ENCODE measurements around the gene PNCK.
A peak's percentile ranks its signal among the peaks of the same experiment; 100 is the strongest.

Gene PNCK

DNA sequence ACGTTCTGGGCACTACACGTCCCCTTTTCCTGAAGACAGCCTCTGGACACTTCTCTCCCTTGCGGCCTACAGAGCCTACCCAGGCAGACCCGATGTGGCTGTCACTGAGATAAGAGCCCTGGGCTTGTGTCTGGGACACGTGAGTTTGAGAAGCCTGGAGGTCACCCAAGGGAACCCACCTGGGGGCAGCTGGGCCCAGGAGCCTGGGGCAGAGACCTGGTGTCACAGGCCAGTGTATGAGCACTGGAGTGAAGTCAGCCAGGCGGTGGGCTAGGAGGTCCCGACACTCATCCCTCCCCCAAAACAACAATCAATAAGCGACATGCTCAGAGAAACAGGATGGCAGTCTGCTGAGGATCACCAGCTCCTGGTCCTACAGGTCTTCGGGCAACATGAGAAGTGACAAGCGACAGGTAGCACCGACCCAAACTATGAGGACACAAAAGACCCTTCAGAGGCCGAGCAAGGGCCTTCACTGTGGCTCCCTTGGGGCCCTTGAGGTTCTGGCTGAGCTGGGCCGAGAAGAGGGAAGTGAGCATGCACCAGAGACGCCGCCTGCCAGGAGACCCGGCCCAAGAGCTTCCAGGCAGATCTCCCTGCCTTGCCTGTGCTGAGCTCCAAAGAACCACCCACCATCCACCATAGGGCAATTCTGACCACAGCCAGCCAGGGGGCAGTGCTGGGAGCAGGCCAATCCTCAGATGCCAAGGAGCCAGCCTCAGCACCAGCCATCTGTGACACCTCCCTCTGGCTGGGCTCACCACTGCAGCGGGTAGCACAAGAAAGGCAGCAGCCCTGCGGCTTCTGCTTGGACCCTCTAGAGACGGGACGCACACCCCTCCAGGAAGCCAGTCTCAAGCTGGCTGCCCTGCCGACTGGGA, 37.6 kb downstream of the PNCK start:
- H3K4me3 ChIP-seq (ENCODE audit: low read depth, low read length) = no peak overlapping the region
- TF ChIP-seq, protein P1, sequence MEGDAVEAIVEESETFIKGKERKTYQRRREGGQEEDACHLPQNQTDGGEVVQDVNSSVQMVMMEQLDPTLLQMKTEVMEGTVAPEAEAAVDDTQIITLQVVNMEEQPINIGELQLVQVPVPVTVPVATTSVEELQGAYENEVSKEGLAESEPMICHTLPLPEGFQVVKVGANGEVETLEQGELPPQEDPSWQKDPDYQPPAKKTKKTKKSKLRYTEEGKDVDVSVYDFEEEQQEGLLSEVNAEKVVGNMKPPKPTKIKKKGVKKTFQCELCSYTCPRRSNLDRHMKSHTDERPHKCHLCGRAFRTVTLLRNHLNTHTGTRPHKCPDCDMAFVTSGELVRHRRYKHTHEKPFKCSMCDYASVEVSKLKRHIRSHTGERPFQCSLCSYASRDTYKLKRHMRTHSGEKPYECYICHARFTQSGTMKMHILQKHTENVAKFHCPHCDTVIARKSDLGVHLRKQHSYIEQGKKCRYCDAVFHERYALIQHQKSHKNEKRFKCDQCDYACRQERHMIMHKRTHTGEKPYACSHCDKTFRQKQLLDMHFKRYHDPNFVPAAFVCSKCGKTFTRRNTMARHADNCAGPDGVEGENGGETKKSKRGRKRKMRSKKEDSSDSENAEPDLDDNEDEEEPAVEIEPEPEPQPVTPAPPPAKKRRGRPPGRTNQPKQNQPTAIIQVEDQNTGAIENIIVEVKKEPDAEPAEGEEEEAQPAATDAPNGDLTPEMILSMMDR (IDR thresholded peaks at IDR 0.05; ENCODE audit: borderline replicate concordance, insufficient read depth, low read depth, low read length) = peak; percentile 50; the same call in 1 of the 2 replicates

DNA sequence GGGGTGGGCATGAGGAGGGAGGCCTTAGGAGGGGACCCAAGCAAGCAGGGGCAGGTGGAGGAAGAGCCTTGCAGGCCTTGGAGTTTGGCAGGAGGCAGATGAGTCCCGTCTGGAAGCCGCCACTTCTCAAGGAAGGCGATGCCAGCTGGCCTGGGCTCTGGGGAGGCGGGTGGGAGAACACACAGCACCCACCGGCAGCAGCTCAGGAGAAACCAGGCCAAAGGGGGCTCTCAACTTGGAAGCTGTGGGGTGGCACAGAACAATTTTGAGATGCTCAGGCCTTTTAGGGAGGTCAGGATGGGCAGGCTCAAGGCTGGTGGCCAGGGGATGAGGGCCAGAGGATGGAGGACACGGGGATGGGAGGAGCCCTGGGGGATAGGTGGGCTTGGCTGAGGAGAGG, 38.2 kb downstream of the PNCK start:
- no peak overlapping the region for H3K4me3 ChIP-seq (ENCODE audit: low read depth, low read length)

DNA sequence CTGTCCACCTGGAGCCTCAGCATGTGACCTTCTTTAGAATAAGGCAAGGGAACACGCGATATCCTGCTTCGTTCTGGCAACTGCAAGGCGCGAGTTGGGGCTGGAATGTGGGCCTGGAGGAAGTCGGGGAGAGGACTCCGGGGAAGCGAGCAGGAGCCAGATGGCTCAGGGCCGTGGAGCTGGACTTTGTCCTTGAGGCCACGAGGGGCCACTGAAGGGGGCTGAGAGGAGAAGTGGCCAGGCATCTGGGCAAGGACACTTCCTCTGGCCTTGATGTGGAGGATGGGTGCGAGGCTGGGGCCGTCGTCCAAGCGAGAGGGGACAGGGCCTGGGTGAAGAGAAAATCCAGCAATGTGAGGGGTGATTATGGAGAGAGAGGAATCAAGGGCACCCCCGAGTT, 38.8 kb downstream of the PNCK start:
- H3K4me3 ChIP-seq (ENCODE audit: low read depth, low read length) = no peak overlapping the region
- TF ChIP-seq, protein P1 (IDR thresholded peaks at IDR 0.05; ENCODE audit: borderline replicate concordance, insufficient read depth, low read depth, low read length) = no peak

More for the DNA sequence above, 38.2 kb downstream of the PNCK start:
- TF ChIP-seq, protein P1 (IDR thresholded peaks at IDR 0.05; ENCODE audit: borderline replicate concordance, insufficient read depth, low read depth, low read length) = no peak

DNA sequence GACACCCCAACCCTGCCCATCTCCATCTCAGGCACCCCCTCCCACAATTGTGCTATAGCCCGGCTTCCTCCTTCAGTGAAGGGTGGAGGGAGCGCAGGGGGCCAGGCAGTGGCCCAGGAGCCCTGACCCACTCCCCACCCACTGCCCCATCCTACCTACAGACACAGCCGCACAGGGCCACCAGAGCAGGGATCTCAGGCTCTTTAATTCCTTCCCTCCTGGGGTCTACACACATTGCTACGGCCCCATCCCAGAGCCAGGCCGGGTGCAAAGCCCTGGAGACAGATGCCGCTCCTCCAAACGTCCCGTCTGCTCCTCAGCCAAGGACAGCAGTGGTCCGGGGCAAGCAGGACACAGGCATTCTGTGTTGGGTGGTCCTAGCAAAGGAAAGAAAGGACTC, 39.4 kb downstream of the PNCK start:
- H3K4me3 ChIP-seq (ENCODE audit: low read depth, low read length) = no peak overlapping the region
- TF ChIP-seq, protein P1 (IDR thresholded peaks at IDR 0.05; ENCODE audit: borderline replicate concordance, insufficient read depth, low read depth, low read length) = no peak

DNA sequence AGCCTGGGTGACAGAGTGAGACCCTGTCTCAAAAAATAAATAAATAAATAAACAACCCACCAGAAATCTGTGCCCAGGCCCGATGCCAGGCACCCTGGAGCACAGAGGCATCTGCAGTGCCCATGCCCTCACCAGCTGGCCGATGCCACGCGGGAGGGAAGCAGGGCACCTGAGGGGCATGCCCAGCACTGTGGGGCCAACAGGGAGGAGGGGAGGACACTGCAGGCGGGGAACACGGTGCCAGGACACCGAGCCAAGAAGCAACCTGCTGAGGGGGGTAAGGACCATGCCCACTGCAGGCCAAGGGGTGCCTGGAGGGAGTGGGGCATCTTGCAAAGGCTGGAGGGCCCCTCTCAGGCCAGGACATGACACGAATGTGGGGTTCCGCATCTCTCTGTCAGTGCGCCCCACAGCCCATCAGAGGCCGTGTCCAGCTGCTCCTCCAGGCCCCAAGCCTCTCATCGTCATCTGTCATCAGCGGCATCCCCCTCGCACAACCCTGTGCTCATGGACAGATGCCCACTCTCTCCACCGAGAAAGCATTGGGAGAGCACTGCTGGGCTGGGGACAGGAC, 39.9 kb downstream of the PNCK start:
- TF ChIP-seq, protein P1 (IDR thresholded peaks at IDR 0.05; ENCODE audit: borderline replicate concordance, insufficient read depth, low read depth, low read length) = no peak
- no peak overlapping the region for H3K4me3 ChIP-seq (ENCODE audit: low read depth, low read length)

DNA sequence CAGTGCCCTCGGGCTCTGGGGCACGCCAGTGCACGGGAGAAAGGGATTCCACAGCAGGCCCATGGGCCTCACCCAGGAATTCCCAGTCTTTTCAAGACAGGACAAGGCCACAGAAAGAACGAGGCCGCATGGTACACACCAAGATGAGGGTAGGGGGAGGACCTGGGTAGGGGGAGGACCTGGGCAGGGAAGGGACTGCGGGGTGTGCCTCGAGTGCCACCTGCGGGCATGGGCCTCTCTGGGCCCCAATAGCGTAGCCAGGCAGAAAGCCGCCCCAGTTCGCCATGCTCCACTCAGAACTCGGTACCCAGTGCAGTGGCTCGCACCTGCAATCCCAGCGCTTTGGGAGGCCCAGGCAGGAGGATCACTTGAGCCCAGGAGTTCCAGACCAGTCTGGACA, 40.6 kb downstream of the PNCK start:
- TF ChIP-seq, protein P1 (IDR thresholded peaks at IDR 0.05; ENCODE audit: borderline replicate concordance, insufficient read depth, low read depth, low read length) = no peak
- no peak overlapping the region for H3K4me3 ChIP-seq (ENCODE audit: low read depth, low read length)

DNA sequence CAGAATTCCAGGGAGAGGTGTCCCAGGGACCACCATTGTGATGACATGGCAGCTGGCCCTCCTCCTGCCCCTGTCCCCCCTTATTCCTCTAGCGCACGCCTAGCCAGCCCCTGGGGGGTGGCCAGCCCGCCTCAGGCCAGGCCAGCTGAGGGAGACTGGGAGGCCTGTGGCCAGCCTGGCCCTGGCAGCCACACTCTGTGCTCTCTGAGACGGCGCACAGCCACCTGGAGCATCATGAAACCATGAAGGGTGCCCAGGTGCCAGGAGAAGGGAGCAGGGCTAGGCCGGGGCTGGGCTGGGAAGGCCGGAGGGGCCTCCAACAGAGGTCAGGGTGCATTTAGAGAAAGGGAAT, 41.0 kb downstream of the PNCK start:
- no peak overlapping the region for H3K4me3 ChIP-seq (ENCODE audit: low read depth, low read length)
- TF ChIP-seq, protein P1 (IDR thresholded peaks at IDR 0.05; ENCODE audit: borderline replicate concordance, insufficient read depth, low read depth, low read length) = no peak

All from GM12875 (cell line).